ENCODE results near the gene TGFBR2. TPM values are rescaled to one million over a fixed set of nuclear protein-coding genes. Genes with fewer than 3 reads are reported as not detected.

TGFBR2 gene
- total and polyA plus RNA-seq, 10 donors, result 18.2 to 322 (median 239) TPM

DNA sequence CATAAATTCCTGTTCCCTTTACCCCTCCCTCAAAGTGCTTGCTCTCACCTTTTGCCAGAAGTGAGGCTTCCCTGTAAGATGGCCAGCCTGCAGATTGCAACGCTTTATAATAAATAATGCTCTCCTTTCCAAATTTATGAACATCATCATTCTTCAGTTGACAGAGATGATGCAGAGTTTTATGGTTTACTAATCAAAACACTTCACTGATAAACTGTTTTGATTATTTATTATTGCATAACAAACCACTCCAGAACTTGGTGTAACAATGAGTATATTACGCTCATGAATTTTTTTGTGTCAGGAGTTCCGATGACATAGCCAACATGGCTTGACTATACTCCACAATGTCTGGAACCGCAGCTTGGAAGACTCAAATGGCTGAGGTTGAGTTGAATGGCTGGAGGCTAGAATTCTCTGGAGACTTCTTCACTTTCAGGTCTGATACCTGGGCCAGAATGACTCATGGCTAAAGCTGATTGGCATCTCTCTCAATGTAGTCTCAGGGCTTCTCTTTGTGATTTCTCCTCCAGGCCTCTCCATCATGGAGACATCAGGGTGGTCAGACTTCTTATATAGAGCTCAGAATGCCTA lies 27.3 kb upstream of the TGFBR2 start:
- Histone ChIP-seq H3K27me3 (replicated peaks in 1 of 7) (no peaks in the 10 kb centered on the region), H3K9me3 (no peaks in the 10 kb centered on the region), H3K4me3 (no peak overlapping the region), H3K4me1 (peaks cover 0 to 20% (median 0%) of the 10 kb centered on the region in 6 donors), H3K27ac (peak overlapping the region in 1 of 8 donors; percentile 19), H3K36me3 (no peaks in the 10 kb centered on the region)
- TF ChIP-seq POLR2AphosphoS5 (IDR thresholded peaks at IDR 0.05) (no peak), POLR2A (IDR thresholded peaks at IDR 0.05) (no peak), CTCF (IDR thresholded peaks at IDR 0.05 in 8 of 11, conservative IDR thresholded peaks at IDR 0.05 in 3 of 11) (no peak)
- WGBS, 5 donors, result 93 to 97% (median 95%) methylated on average over 4 of the region's 4 CpGs
- DNase-seq, result no peak
- intact Hi-C loops (cut with DNase I; ENCODE audit: low total_unique reads), result no loop called here

DNA sequence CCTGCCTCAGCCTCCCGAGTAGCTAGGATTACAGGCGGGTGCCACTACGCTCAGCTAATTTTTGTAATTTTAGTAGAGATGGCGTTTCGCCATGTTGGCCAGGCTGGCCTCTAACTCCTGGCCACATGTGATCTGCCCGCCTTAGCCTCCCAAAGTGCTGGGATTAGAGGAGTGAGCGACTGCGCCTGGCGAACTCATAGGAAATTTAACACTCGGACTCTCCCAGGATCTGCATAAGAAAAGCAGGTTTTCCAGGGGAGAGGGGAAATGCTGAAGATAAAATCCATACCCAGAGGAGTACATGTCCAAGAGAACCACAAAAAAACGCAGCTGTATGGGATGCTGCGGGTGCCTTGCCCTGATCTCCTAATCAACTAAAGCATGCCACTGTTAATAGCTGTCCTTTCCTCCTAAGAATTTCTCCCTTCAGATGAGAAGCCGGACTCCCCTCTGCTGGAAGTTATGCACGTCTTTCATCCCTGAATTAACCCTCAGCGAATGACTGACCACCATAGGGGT lies 25.3 kb upstream of the TGFBR2 start:
- intact Hi-C loops (cut with DNase I; ENCODE audit: low total_unique reads), result no loop called here
- DNase-seq, result no peak
- Histone ChIP-seq H3K36me3 (no peaks in the 10 kb centered on the region), H3K4me1 (peaks cover 0 to 20% (median 0%) of the 10 kb centered on the region in 6 donors), H3K27ac (no peak overlapping the region), H3K27me3 (replicated peaks in 1 of 7) (no peaks in the 10 kb centered on the region), H3K4me3 (no peak overlapping the region), H3K9me3 (no peaks in the 10 kb centered on the region)
- WGBS, 5 donors, result 93 to 96% (median 95%) methylated on average over 15 of the region's 15 CpGs
- TF ChIP-seq POLR2AphosphoS5 (IDR thresholded peaks at IDR 0.05) (no peak), CTCF (IDR thresholded peaks at IDR 0.05 in 8 of 11, conservative IDR thresholded peaks at IDR 0.05 in 3 of 11) (no peak), POLR2A (IDR thresholded peaks at IDR 0.05) (no peak)

- DNase-seq, result no peak
- H3K4me3 ChIP-seq, result no peak overlapping the region
- intact Hi-C loops (cut with DNase I; ENCODE audit: low total_unique reads), result no loop called here
- 90 to 100% (median 96%) methylated on average over 2 of the region's 2 CpGs for WGBS, 5 donors
- no peaks in the 10 kb centered on the region for H3K9me3 ChIP-seq
- H3K36me3 ChIP-seq, result no peaks in the 10 kb centered on the region
- H3K27ac ChIP-seq, result no peak overlapping the region
- no peaks in the 10 kb centered on the region for H3K27me3 ChIP-seq (replicated peaks in 1 of 7)
- peaks cover 0 to 20% (median 0%) of the 10 kb centered on the region in 6 donors for H3K4me1 ChIP-seq
- TF ChIP-seq POLR2A (IDR thresholded peaks at IDR 0.05) (no peak), CTCF (IDR thresholded peaks at IDR 0.05 in 8 of 11, conservative IDR thresholded peaks at IDR 0.05 in 3 of 11) (no peak), POLR2AphosphoS5 (IDR thresholded peaks at IDR 0.05) (no peak)
Observed at GRCh38 chr3:30581982-30582381, 24.4 kb upstream of the TGFBR2 start.

- intact Hi-C loops (cut with DNase I; ENCODE audit: low total_unique reads), result no loop called here
Observed at GRCh38 chr3:30583973-30584372, 22.4 kb upstream of the TGFBR2 start.

More at GRCh38 chr3:30583973-30584372, 22.4 kb upstream of the TGFBR2 start:
- H3K9me3 ChIP-seq, result no peaks in the 10 kb centered on the region
- peaks cover 0 to 2% (median 0%) of the 10 kb centered on the region in 6 donors for H3K4me1 ChIP-seq
- WGBS, 5 donors, result 94 to 100% (median 98%) methylated on average over 1 of the region's 1 CpG
- no peak overlapping the region for H3K4me3 ChIP-seq
- H3K27ac ChIP-seq, result no peak overlapping the region
- H3K36me3 ChIP-seq, result no peaks in the 10 kb centered on the region
- TF ChIP-seq CTCF (IDR thresholded peaks at IDR 0.05 in 8 of 11, conservative IDR thresholded peaks at IDR 0.05 in 3 of 11) (no peak), POLR2A (IDR thresholded peaks at IDR 0.05) (no peak), POLR2AphosphoS5 (IDR thresholded peaks at IDR 0.05) (no peak)
- no peaks in the 10 kb centered on the region for H3K27me3 ChIP-seq (replicated peaks in 1 of 7)
- no peak for DNase-seq
